ENCODE results near the gene KLHL35.
"Not testable (repeated sequence)": the region's sequence is repeated elsewhere in the genome, so short reads cannot be mapped to it uniquely, and the experiment has no call there.

The KLHL35 gene

GRCh38 chr11:75386942-75387630 is 45.9 kb downstream of the KLHL35 start:
- Histone ChIP-seq H3K27ac (ENCODE audit: low read depth, low read length) (no peak overlapping the region), H3K4me3 (ENCODE audit: low read length) (no peak overlapping the region), H3K9ac (ENCODE audit: low read length) (no peak overlapping the region), H3K36me3 (ENCODE audit: control insufficient read depth, insufficient read depth, low read length) (no peaks in the 10 kb centered on the region), H3K4me1 (ENCODE audit: control insufficient read depth, insufficient read depth, low read length) (no peaks in the 10 kb centered on the region), H3K27me3 (ENCODE audit: control insufficient read depth, insufficient read depth, low read length) (no peaks in the 10 kb centered on the region)

GRCh38 chr11:75384438-75385080 is 48.4 kb downstream of the KLHL35 start:
- Histone ChIP-seq H3K4me3 (ENCODE audit: low read length) (no peak overlapping the region), H3K36me3 (ENCODE audit: control insufficient read depth, insufficient read depth, low read length) (no peaks in the 10 kb centered on the region), H3K27ac (ENCODE audit: low read depth, low read length) (no peak overlapping the region), H3K9ac (ENCODE audit: low read length) (no peak overlapping the region), H3K27me3 (ENCODE audit: control insufficient read depth, insufficient read depth, low read length) (no peaks in the 10 kb centered on the region), H3K4me1 (ENCODE audit: control insufficient read depth, insufficient read depth, low read length) (no peaks in the 10 kb centered on the region)

DNA sequence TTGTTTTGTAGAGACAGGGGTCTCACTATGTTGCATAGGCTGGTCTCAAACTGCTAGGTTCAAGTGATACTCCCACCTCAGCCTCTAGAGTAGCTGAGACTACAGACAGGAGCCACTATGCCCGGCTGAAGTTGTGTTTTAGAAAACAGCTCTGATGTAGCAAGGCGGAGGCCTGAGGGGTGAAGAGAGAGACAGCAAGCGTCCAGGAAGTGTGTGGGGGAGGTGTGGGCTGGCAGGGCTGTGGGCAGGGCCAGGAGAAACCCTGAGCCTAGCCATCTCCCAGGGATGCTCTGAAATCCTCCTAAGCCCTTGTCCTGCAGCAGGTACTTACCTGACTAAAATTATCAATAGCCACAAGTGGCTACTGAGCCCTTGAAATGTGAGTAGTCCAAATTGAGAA is 49.8 kb downstream of the KLHL35 start:
- Histone ChIP-seq H3K27me3 (ENCODE audit: control insufficient read depth, insufficient read depth, low read length) (no peaks in the 10 kb centered on the region), H3K27ac (ENCODE audit: low read depth, low read length) (no peak overlapping the region)

GRCh38 chr11:75380716-75381420 is 52.1 kb downstream of the KLHL35 start:
- H3K4me3 ChIP-seq (ENCODE audit: low read length), result no peak overlapping the region
- H3K4me1 ChIP-seq (ENCODE audit: control insufficient read depth, insufficient read depth, low read length), result no peaks in the 10 kb centered on the region
- no peak overlapping the region for H3K9ac ChIP-seq (ENCODE audit: low read length)
- H3K36me3 ChIP-seq (ENCODE audit: control insufficient read depth, insufficient read depth, low read length), result no peaks in the 10 kb centered on the region
- no peaks in the 10 kb centered on the region for H3K27me3 ChIP-seq (ENCODE audit: control insufficient read depth, insufficient read depth, low read length)
- H3K27ac ChIP-seq (ENCODE audit: low read depth, low read length), result no peak overlapping the region

More for the DNA sequence above, 49.8 kb downstream of the KLHL35 start:
- H3K36me3 ChIP-seq (ENCODE audit: control insufficient read depth, insufficient read depth, low read length), result no peaks in the 10 kb centered on the region
- no peak overlapping the region for H3K4me3 ChIP-seq (ENCODE audit: low read length)
- no peak overlapping the region for H3K9ac ChIP-seq (ENCODE audit: low read length)
- no peaks in the 10 kb centered on the region for H3K4me1 ChIP-seq (ENCODE audit: control insufficient read depth, insufficient read depth, low read length)

GRCh38 chr11:75380245-75380644 is 52.8 kb downstream of the KLHL35 start:
- no peaks in the 10 kb centered on the region for H3K36me3 ChIP-seq (ENCODE audit: control insufficient read depth, insufficient read depth, low read length)
- no peaks in the 10 kb centered on the region for H3K27me3 ChIP-seq (ENCODE audit: control insufficient read depth, insufficient read depth, low read length)
- no peak overlapping the region for H3K9ac ChIP-seq (ENCODE audit: low read length)
- H3K4me1 ChIP-seq (ENCODE audit: control insufficient read depth, insufficient read depth, low read length), result no peaks in the 10 kb centered on the region
- H3K4me3 ChIP-seq (ENCODE audit: low read length), result no peak overlapping the region
- H3K27ac ChIP-seq (ENCODE audit: low read depth, low read length), result no peak overlapping the region

GRCh38 chr11:75378776-75379175 is 54.2 kb downstream of the KLHL35 start:
- H3K9ac ChIP-seq (ENCODE audit: low read length); H3K27ac ChIP-seq (ENCODE audit: low read depth, low read length); H3K4me1 ChIP-seq (ENCODE audit: control insufficient read depth, insufficient read depth, low read length); H3K27me3 ChIP-seq (ENCODE audit: control insufficient read depth, insufficient read depth, low read length); H3K4me3 ChIP-seq (ENCODE audit: low read length); H3K36me3 ChIP-seq (ENCODE audit: control insufficient read depth, insufficient read depth, low read length): not testable (repeated sequence)

DNA sequence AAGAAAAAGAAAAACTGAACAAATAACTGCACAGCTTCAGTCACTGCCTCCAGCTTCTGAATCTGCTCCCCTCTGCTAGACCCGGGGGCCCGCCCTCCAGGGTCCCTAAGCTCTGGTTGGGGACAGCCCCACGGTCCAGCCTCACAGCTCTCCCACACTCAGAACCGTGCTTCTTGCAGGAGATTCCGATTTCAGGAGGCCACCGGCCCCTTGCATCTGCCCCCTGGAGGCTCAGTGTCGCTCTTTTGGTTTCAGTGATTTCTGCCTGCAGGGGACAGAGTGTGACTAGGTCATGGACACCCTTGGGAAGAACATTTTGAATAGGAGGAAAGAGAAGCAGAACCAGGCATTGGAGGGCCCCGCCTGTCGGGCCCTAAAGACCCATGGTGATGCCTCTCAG is 56.8 kb downstream of the KLHL35 start:
- no peak overlapping the region for H3K4me3 ChIP-seq (ENCODE audit: low read length)
- no peak overlapping the region for H3K9ac ChIP-seq (ENCODE audit: low read length)
- no peak overlapping the region for H3K27ac ChIP-seq (ENCODE audit: low read depth, low read length)
- no peaks in the 10 kb centered on the region for H3K4me1 ChIP-seq (ENCODE audit: control insufficient read depth, insufficient read depth, low read length)
- no peaks in the 10 kb centered on the region for H3K36me3 ChIP-seq (ENCODE audit: control insufficient read depth, insufficient read depth, low read length)
- no peaks in the 10 kb centered on the region for H3K27me3 ChIP-seq (ENCODE audit: control insufficient read depth, insufficient read depth, low read length)

GRCh38 chr11:75375626-75376025 is 57.4 kb downstream of the KLHL35 start:
- H3K4me1 ChIP-seq (ENCODE audit: control insufficient read depth, insufficient read depth, low read length), result no peaks in the 10 kb centered on the region
- no peak overlapping the region for H3K4me3 ChIP-seq (ENCODE audit: low read length)
- no peaks in the 10 kb centered on the region for H3K27me3 ChIP-seq (ENCODE audit: control insufficient read depth, insufficient read depth, low read length)
- no peak overlapping the region for H3K9ac ChIP-seq (ENCODE audit: low read length)
- H3K27ac ChIP-seq (ENCODE audit: low read depth, low read length), result no peak overlapping the region
- H3K36me3 ChIP-seq (ENCODE audit: control insufficient read depth, insufficient read depth, low read length), result no peaks in the 10 kb centered on the region

DNA sequence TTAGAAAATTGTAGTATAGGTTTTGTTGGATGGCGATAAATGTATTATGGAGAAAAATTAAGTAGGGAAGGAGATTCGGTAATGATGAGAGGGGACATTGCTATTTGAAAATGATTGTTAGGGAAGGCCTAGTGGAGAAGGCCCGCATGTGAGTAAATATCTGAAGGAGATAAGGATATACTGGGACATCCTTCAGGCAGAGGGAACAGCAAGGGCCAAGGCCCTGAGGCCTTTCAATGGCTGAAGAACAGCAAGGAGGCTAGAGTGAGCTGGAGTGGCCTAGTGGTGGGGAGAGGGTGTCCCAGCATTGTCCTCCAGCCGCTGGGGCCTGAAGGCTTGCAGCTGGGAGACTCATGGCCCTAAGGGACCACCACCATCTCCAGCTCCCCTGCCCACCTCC is 58.4 kb downstream of the KLHL35 start:
- Histone ChIP-seq H3K9ac (ENCODE audit: low read length) (no peak overlapping the region), H3K4me3 (ENCODE audit: low read length) (no peak overlapping the region), H3K36me3 (ENCODE audit: control insufficient read depth, insufficient read depth, low read length) (no peaks in the 10 kb centered on the region), H3K4me1 (ENCODE audit: control insufficient read depth, insufficient read depth, low read length) (no peaks in the 10 kb centered on the region), H3K27me3 (ENCODE audit: control insufficient read depth, insufficient read depth, low read length) (no peaks in the 10 kb centered on the region), H3K27ac (ENCODE audit: low read depth, low read length) (no peak overlapping the region)

GRCh38 chr11:75373201-75373600 is 59.8 kb downstream of the KLHL35 start:
- Histone ChIP-seq H3K27ac (ENCODE audit: low read depth, low read length) (no peak overlapping the region), H3K4me3 (ENCODE audit: low read length) (no peak overlapping the region), H3K4me1 (ENCODE audit: control insufficient read depth, insufficient read depth, low read length) (no peaks in the 10 kb centered on the region), H3K9ac (ENCODE audit: low read length) (no peak overlapping the region), H3K36me3 (ENCODE audit: control insufficient read depth, insufficient read depth, low read length) (no peaks in the 10 kb centered on the region), H3K27me3 (ENCODE audit: control insufficient read depth, insufficient read depth, low read length) (no peaks in the 10 kb centered on the region)
